ENCODE results near the gene SEZ6L2.

GRCh38 chr16:29922326-29922725 is 23.0 kb upstream of the SEZ6L2 start:
- TF ChIP-seq POLR2A (IDR thresholded peaks at IDR 0.05): no peak
- TF ChIP-seq, protein P1, sequence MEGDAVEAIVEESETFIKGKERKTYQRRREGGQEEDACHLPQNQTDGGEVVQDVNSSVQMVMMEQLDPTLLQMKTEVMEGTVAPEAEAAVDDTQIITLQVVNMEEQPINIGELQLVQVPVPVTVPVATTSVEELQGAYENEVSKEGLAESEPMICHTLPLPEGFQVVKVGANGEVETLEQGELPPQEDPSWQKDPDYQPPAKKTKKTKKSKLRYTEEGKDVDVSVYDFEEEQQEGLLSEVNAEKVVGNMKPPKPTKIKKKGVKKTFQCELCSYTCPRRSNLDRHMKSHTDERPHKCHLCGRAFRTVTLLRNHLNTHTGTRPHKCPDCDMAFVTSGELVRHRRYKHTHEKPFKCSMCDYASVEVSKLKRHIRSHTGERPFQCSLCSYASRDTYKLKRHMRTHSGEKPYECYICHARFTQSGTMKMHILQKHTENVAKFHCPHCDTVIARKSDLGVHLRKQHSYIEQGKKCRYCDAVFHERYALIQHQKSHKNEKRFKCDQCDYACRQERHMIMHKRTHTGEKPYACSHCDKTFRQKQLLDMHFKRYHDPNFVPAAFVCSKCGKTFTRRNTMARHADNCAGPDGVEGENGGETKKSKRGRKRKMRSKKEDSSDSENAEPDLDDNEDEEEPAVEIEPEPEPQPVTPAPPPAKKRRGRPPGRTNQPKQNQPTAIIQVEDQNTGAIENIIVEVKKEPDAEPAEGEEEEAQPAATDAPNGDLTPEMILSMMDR (IDR thresholded peaks at IDR 0.05): no peak

Data from breast epithelium (tissue), 3 donors.